CD4-positive, alpha-beta T cell treated with Interleukin-2 at 100 ng/mL for 4 hours (primary cell): ENCODE results near the gene TRIM54.

Experiments
- DNase-seq: peaks from one replicate; pipeline ENCODE4 v3.0.0-alpha.2; 2020; ENCODE audit warnings: low spot score

TRIM54 gene

GRCh38 chr2:27356382-27357181 is 74.4 kb downstream of the TRIM54 start, which contains the start of gene GTF3C2:
Gene GTF3C2 (minus strand): TSS chr2:27356764. CDS start chr2:27343554, 13,210 bp downstream.
- peak; percentile 95 for DNase-seq
